Pancreas (tissue), 10 donors: Measurements from ENCODE around the gene MYL2. TPM values are rescaled to one million over a fixed set of nuclear protein-coding genes. Genes with fewer than 3 reads are reported as not detected.

Experiments used
- ATAC-seq, 4 donors: fragments of 200-7000 bp; cut with Tn5 transposase; one replicate each; pipeline versions ENCODE4 v1.8.0 to v1.9.1; 2020; ENCODE audit warnings: mild to moderate bottlenecking in 4 of 4, moderate library complexity in 4 of 4
- DNase-seq, 6 donors: peaks; one replicate each; pipeline ENCODE4 v3.0.0-alpha.2; 2020
- FAIRE-seq: peaks from 2 replicates; lab custom pipeline; 2012; peaks lifted over from hg19 to GRCh38; lab: Jason Lieb, UNC
- H3K27ac ChIP-seq, 4 donors: fragments of 200-600 bp; sonication (generic); 1 replicate in 3 of 4; 2 replicates in 1 of 4; pipeline versions ENCODE4 v1.5.0 to v1.8.0; 2020
- H3K27me3 ChIP-seq, 4 donors: fragments of 200-600 bp; one replicate each; pipeline ENCODE4 v1.8.0; 2021
- H3K36me3 ChIP-seq, 3 donors: fragments of 200-600 bp; sonication (generic) in 1 of 3; one replicate each; pipeline versions ENCODE4 v1.5.0 to v1.8.0; 2020 to 2021
- H3K4me1 ChIP-seq, 3 donors: fragments of 200-600 bp; one replicate each; pipeline ENCODE4 v1.8.0; 2021
- H3K4me3 ChIP-seq, 4 donors: fragments of 200-600 bp; sonication (generic) in 2 of 4; one replicate each; pipeline versions ENCODE4 v1.5.0 to v1.8.0; 2020 to 2021
- H3K9me3 ChIP-seq, 4 donors: fragments of 200-600 bp; one replicate each; pipeline ENCODE4 v1.8.0; 2021
- WGBS, 2 donors: extraction: QIAGEN DNeasy Blood & Tissue Kit; methylation state at CpG; one replicate each; pipeline ENCODE4 v1.1.7; 2013; 5-methylcytosine and 5-hydroxymethylcytosine counted together
- intact Hi-C, 3 donors: fragments of 100-400 bp; cut with DNase I; formaldehyde crosslinking; loops; one replicate each; pipeline versions ENCODE4 v1.11.1 to v1.14.2; 2022
- polyA plus RNA-seq, 2 donors: library from polyadenylated mRNA; stranded (reverse); fragments of 200-250 nt; gene quantifications; one replicate each; pipeline ENCODE4 v1.2.3, GENCODE V29; 2013
- total RNA-seq, 6 donors: library from RNA; stranded (reverse); fragmentation: NEBNext Ultra II Directional in 4 of 6; extraction: Animal tissue kit (Norgen Biotek cat#: 25700) in 4 of 6; gene quantifications; one replicate each; pipeline versions ENCODE4 v1.2.1 to v1.2.4, GENCODE V29; 2021 to 2023
- TF ChIP-seq, protein P1 (sequence below), 4 donors: fragments of 200-600 bp; sonication (generic) in 3 of 4; IDR thresholded peaks; one replicate each; pipeline versions ENCODE4 v1.5.0 to v1.8.0; 2021; ENCODE audit warnings: antibody characterized with exemption in 4 of 4
- donor health status: healthy with polysubstance abuse.
- donor health status: DM: no; HTN: no; CAD: no; lungs with moderate emphysema.
- donor health status: DM: no; HTN: no; CAD: no.
- donor health status: control.
- donor health status: control.
- donor health status: Bipolar disorder and iron deficiency.
- donor health status: DM: yes; HTN: yes; CAD: no.
- donor health status: DM: no; HTN: no; CAD: no.
- donor health status: DM: no; HTN: no; CAD: no.
- donor health status: DM: yes; HTN: yes; CAD: no.

Gene MYL2
- total and polyA plus RNA-seq, 8 donors = 1.6 to 12.0 (median 7.1) TPM; not detected in 5

- FAIRE-seq (no peak), ATAC-seq (no peak), DNase-seq (no peak)
- Histone ChIP-seq H3K27me3 (no peaks in the 10 kb centered on the region), H3K27ac (no peak overlapping the region), H3K4me1 (no peaks in the 10 kb centered on the region), H3K36me3 (no peaks in the 10 kb centered on the region), H3K4me3 (no peak overlapping the region), H3K9me3 (no peaks in the 10 kb centered on the region)
- TF ChIP-seq, protein P1, sequence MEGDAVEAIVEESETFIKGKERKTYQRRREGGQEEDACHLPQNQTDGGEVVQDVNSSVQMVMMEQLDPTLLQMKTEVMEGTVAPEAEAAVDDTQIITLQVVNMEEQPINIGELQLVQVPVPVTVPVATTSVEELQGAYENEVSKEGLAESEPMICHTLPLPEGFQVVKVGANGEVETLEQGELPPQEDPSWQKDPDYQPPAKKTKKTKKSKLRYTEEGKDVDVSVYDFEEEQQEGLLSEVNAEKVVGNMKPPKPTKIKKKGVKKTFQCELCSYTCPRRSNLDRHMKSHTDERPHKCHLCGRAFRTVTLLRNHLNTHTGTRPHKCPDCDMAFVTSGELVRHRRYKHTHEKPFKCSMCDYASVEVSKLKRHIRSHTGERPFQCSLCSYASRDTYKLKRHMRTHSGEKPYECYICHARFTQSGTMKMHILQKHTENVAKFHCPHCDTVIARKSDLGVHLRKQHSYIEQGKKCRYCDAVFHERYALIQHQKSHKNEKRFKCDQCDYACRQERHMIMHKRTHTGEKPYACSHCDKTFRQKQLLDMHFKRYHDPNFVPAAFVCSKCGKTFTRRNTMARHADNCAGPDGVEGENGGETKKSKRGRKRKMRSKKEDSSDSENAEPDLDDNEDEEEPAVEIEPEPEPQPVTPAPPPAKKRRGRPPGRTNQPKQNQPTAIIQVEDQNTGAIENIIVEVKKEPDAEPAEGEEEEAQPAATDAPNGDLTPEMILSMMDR (IDR thresholded peaks at IDR 0.05) = no peak
- intact Hi-C loops = no loop called here
- 74 to 87% methylated on average over 4 of the region's 4 CpGs for WGBS, 2 donors
Measured at GRCh38 chr12:110906985-110907384, 13.4 kb downstream of the MYL2 start.

- Histone ChIP-seq H3K9me3 (no peaks in the 10 kb centered on the region), H3K27ac (no peak overlapping the region), H3K36me3 (no peaks in the 10 kb centered on the region), H3K4me1 (no peaks in the 10 kb centered on the region), H3K4me3 (no peak overlapping the region), H3K27me3 (no peaks in the 10 kb centered on the region)
- intact Hi-C loops = no loop called here
- TF ChIP-seq, protein P1 (IDR thresholded peaks at IDR 0.05) = no peak
- FAIRE-seq = no peak
- ATAC-seq = no peak
- WGBS, 2 donors = 49 to 57% methylated on average over 5 of the region's 5 CpGs
- no peak for DNase-seq
Measured at GRCh38 chr12:110906516-110906915, 13.9 kb downstream of the MYL2 start.

- Histone ChIP-seq H3K4me1 (no peaks in the 10 kb centered on the region), H3K27me3 (no peaks in the 10 kb centered on the region), H3K4me3 (no peak overlapping the region), H3K9me3 (no peaks in the 10 kb centered on the region), H3K27ac (no peak overlapping the region), H3K36me3 (no peaks in the 10 kb centered on the region)
- DNase-seq (no peak), ATAC-seq (no peak), FAIRE-seq (no peak)
- 46 to 54% methylated on average over 3 of the region's 3 CpGs for WGBS, 2 donors
- TF ChIP-seq, protein P1 (IDR thresholded peaks at IDR 0.05) = no peak
- intact Hi-C loops = no loop called here
Measured at GRCh38 chr12:110906083-110906482, 14.3 kb downstream of the MYL2 start.

DNA sequence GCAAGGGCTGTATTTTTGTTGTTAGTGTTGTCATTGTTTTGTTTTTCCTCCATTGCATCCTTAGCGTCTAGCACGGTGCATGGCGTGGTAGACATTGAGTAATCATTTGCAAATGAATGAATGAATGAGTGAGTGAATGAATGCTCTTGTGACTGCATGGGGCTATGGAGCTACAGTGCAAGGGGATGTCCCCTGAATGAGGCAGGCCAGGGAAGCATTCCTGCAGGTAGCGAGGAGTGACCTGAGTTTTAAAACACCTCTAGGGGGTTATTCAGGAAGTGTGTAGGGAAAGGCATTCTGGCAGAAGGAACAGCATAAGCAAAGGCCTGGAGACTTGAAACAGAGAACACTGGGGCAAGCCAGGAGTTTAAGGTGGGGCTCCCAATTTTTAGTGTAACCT, 16.9 kb downstream of the MYL2 start:
- Histone ChIP-seq H3K9me3 (no peaks in the 10 kb centered on the region), H3K36me3 (no peaks in the 10 kb centered on the region), H3K27me3 (no peaks in the 10 kb centered on the region), H3K4me1 (no peaks in the 10 kb centered on the region), H3K27ac (no peak overlapping the region), H3K4me3 (no peak overlapping the region)
- DNase-seq = no peak
- TF ChIP-seq, protein P1 (IDR thresholded peaks at IDR 0.05) = no peak
- no peak for FAIRE-seq
- intact Hi-C loops = no loop called here
- no peak for ATAC-seq
- 90 to 95% methylated on average over 4 of the region's 4 CpGs for WGBS, 2 donors

GRCh38 chr12:110901401-110901800, 19.0 kb downstream of the MYL2 start:
- H3K36me3 ChIP-seq = no peaks in the 10 kb centered on the region
- no peak overlapping the region for H3K4me3 ChIP-seq
- 66 to 70% methylated on average over 4 of the region's 4 CpGs for WGBS, 2 donors
- no peak overlapping the region for H3K27ac ChIP-seq
- no peak for ATAC-seq
- intact Hi-C loops = no loop called here
- H3K27me3 ChIP-seq = no peaks in the 10 kb centered on the region
- no peak for FAIRE-seq
- no peak for DNase-seq
- no peaks in the 10 kb centered on the region for H3K9me3 ChIP-seq
- TF ChIP-seq, protein P1 (IDR thresholded peaks at IDR 0.05) = no peak
- no peaks in the 10 kb centered on the region for H3K4me1 ChIP-seq
